Measurements from ENCODE around the gene AUNIP.

GRCh38 chr1:25908161-25908560 lies 48.9 kb upstream of the AUNIP start:
- TF ChIP-seq CTCF (IDR thresholded peaks at IDR 0.05), result no peak
- no peak for TF ChIP-seq ZFX (IDR thresholded peaks at IDR 0.05; ENCODE audit: borderline replicate concordance)
